Measurements from ENCODE around the gene OR8K1. TPM values are rescaled to one million over a fixed set of nuclear protein-coding genes. Genes with fewer than 3 reads are reported as not detected.

The OR8K1 gene
- polyA plus RNA-seq, 1 donor from 2014 or later, result not detected

Other genes starting within 250 kb of the OR8K1 start
- not detected in 2 replicates for gene OR8H2, start 242.4 kb upstream of the OR8K1 start, polyA plus RNA-seq
- not detected in 2 replicates for gene OR8H3, start 223.7 kb upstream of the OR8K1 start, polyA plus RNA-seq
- gene OR8J3, start 205.8 kb upstream of the OR8K1 start, polyA plus RNA-seq, result not detected in 2 replicates
- gene OR8K5, start 185.7 kb upstream of the OR8K1 start, polyA plus RNA-seq, result not detected in 2 replicates
- gene OR5J2, start 169.4 kb upstream of the OR8K1 start, polyA plus RNA-seq, result not detected in 2 replicates
- not detected in 2 replicates for gene OR5T2, start 111.8 kb upstream of the OR8K1 start, polyA plus RNA-seq
- gene OR5T3, start 93.8 kb upstream of the OR8K1 start, polyA plus RNA-seq, result not detected in 2 replicates
- not detected in 2 replicates for gene OR5T1, start 71.9 kb upstream of the OR8K1 start, polyA plus RNA-seq
- not detected in 2 replicates for gene OR8H1, start 53.8 kb upstream of the OR8K1 start, polyA plus RNA-seq
- gene OR8K3, start 30.9 kb upstream of the OR8K1 start, polyA plus RNA-seq, result not detected in 2 replicates
- gene OR8J1, start 8.3 kb downstream of the OR8K1 start, polyA plus RNA-seq, result not detected in 2 replicates
- gene OR8U1, start 29.6 kb downstream of the OR8K1 start, polyA plus RNA-seq, result not detected in 2 replicates
- not detected in 2 replicates for gene OR5AL1, start 66.7 kb downstream of the OR8K1 start, polyA plus RNA-seq
- not detected in 2 replicates for gene OR5M3, start 127.3 kb downstream of the OR8K1 start, polyA plus RNA-seq
- gene OR5M8, start 145.3 kb downstream of the OR8K1 start, polyA plus RNA-seq, result not detected in 2 replicates
- gene OR5M11, start 197.2 kb downstream of the OR8K1 start, polyA plus RNA-seq, result not detected in 2 replicates
- not detected in 2 replicates for gene OR5M10, start 231.7 kb downstream of the OR8K1 start, polyA plus RNA-seq